ENCODE results near the gene RBL1.
"Not testable (repeated sequence)": the region's sequence is repeated elsewhere in the genome, so short reads cannot be mapped to it uniquely, and the experiment has no call there.

DNA sequence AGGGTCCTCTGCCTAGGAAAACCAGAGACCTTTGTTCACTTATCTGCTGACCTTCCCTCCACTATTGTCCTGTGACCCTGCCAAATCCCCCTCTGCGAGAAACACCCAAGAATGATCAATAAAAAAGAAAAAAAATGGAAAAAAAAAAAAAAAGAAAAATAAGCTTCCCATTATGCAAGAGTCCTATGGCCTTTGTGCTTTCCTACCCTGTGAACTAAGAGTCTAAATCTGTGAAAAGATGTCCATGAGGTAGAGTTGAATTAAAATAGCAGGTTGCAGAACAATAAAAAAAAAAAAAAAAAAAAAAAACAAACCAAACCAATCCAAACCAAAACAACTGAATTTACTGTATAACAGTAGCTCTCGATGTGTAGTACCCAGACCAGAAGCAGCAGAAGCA, 94.2 kb downstream of the RBL1 start:
- TF ChIP-seq, protein P1, sequence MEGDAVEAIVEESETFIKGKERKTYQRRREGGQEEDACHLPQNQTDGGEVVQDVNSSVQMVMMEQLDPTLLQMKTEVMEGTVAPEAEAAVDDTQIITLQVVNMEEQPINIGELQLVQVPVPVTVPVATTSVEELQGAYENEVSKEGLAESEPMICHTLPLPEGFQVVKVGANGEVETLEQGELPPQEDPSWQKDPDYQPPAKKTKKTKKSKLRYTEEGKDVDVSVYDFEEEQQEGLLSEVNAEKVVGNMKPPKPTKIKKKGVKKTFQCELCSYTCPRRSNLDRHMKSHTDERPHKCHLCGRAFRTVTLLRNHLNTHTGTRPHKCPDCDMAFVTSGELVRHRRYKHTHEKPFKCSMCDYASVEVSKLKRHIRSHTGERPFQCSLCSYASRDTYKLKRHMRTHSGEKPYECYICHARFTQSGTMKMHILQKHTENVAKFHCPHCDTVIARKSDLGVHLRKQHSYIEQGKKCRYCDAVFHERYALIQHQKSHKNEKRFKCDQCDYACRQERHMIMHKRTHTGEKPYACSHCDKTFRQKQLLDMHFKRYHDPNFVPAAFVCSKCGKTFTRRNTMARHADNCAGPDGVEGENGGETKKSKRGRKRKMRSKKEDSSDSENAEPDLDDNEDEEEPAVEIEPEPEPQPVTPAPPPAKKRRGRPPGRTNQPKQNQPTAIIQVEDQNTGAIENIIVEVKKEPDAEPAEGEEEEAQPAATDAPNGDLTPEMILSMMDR (IDR thresholded peaks at IDR 0.05), result not testable (repeated sequence)
- TF ChIP-seq EZH2, EZH2phosphoT487 (IDR thresholded peaks at IDR 0.05): not testable (repeated sequence)
